Activated CD4-positive, CD25-positive, alpha-beta regulatory T cell (primary cell): ENCODE measurements around the gene KIAA0513.
A peak's percentile ranks its signal among the peaks of the same experiment; 100 is the strongest.
"Not testable (repeated sequence)": the region's sequence is repeated elsewhere in the genome, so short reads cannot be mapped to it uniquely, and the experiment has no call there.

Source experiments
- DNase-seq, 4 experiments: peaks; one replicate each; lab custom pipeline; 2025; lab: John Stamatoyannopoulos, UW

Gene KIAA0513

GRCh38 chr16:85113168-85113733 is 85.7 kb downstream of the KIAA0513 start:
- no peak for DNase-seq

GRCh38 chr16:85113913-85114312 is 86.3 kb downstream of the KIAA0513 start:
- no peak for DNase-seq

DNA sequence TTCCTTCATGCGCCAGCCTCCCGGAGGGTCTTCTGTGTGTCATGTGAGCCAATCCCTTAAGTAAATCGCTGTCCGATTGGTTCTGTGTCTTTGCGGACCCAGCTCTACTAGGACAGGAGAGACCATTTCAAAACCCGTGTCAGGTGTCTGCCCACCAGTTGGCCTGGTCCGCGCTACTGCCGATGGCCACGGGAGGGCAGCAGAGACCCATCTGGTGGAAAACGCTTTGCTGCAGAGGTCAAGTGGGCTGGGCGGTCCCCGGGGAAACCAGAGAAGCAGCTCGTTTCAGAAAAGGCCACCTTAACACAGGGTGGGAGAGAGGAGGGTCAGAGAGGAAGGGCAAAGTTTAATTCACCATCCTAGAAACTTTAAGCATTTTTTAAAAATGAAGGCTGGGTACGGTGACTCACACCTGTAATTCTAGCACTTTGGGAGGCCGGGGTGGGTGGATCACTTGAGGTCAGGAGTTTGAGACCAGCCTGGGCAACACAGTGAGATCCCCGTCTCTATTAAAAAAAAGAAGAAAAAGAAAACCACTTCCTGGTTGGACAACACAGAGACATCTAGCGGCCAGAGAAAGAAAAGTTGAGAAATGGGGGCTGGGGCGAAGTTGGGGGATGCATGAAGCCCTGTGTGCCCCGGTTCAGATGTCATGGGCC is 87.4 kb downstream of the KIAA0513 start:
- peak; percentile 39 to 85 (median 64) for DNase-seq

- no peak for DNase-seq
Observed at GRCh38 chr16:85117418-85117817, 89.8 kb downstream of the KIAA0513 start.

- no peak for DNase-seq
Observed at GRCh38 chr16:85120006-85120340, 92.4 kb downstream of the KIAA0513 start.

GRCh38 chr16:85123441-85123840 is 95.8 kb downstream of the KIAA0513 start:
- not testable (repeated sequence) for DNase-seq

DNA sequence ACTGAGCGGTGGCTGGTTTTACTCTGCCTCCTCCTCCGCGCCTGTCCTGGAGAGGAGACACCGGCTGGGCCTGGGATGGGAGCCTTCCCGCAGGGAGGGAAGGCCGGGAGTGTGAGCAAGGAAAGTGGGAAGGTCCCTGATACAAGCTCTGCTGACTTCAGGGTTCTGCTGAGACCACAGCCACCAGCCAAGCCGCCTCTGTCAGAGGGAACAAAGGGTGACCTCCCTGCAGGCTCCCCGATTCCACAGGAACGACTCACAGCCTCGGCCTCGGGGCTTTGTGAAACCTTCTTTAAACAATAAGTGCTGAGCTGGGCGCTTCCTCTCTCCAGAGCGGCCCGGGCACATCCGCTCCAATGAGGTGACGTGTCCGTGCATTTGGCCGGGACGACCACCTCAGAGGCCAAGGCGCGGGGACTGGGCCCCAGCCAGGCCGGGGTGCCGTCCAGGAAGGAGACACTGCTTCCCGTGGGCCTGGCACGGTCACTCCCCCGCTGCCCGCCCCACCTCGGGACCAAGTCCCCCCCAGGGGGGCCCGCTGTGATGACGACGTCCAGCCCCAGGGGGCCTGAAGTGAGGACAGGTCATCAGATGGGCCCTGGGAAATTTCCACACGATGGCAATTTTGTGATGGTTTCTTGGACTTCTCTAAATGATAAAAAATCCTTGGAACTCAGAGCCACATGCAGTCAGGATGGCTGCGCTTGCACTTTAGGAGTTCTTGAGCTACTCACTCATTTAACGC is 96.5 kb downstream of the KIAA0513 start:
- DNase-seq: no peak

GRCh38 chr16:85124636-85125346 is 97.2 kb downstream of the KIAA0513 start:
- DNase-seq: no peak

DNA sequence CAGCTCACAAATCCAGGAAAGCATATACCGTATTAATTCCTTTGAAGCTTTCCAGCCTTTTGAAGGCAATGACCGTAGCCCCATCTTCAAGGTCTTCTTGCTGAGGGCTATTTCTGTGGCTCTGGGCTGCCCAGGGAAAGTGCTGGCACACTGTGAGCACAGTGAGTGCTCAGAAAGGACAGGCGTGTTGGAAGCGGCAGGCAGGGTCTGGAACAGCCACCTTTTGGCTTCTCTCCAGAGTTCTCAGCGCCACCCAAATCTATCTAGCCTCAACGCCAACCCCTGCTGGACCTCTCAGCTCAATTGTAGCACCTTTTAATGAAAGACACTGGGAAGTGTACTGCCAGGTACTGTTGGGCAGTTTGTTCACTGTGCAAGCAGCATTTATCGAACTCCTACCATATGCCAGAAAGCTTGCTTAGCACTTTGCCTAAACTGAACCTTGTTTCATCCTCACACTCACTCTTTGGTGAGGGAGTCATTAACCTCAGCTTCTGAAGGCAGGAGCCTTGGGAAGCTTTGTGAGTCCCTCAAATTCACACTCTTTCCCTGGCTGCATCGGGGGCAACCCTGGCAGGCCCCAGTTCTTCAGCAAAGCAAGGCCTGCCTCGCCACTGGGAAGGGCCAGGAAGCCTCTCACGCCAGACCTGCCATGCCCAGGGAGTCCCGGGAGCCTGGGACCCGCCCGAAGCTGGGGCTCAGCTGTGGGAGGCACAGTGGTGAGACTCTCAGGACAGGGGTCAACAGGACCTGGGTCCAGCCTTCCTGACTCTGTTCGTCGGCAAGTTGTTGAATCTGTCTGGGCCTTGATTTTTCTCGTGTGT is 98.2 kb downstream of the KIAA0513 start:
- no peak for DNase-seq

GRCh38 chr16:85126394-85126704 is 98.8 kb downstream of the KIAA0513 start:
- no peak for DNase-seq

DNA sequence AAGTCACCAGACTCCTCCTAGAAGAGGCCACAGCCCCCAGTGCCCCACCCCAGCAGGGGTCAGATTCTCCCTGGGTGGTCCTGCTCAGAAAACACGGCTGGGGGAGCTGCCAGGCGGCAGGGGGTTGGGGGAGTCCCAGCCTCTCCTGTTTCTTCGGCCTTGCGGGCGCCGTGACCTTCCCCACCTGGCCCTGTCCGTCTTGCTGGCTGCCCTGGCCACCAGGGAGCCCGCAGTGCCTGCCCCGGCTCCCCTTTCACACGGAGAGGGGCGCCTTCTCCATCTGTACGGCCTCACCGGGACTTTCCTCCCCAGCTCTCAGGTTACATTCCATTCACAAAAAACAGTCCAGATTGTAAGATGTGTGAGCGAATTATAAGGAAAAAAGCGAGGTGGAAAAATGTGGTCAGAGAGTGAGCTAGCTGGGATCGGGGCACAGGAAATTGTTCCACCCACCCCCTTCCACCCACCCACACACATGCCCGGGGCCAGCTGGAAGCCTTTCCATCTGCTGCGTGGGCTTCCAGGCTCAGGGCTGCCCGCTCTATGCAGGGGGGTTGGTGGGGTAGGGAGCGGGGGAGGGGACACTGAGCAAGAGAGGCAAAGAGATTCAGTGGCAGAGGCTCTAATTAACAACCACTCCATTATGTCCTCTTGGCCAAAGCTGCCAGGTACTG is 99.2 kb downstream of the KIAA0513 start:
- DNase-seq: no peak

DNA sequence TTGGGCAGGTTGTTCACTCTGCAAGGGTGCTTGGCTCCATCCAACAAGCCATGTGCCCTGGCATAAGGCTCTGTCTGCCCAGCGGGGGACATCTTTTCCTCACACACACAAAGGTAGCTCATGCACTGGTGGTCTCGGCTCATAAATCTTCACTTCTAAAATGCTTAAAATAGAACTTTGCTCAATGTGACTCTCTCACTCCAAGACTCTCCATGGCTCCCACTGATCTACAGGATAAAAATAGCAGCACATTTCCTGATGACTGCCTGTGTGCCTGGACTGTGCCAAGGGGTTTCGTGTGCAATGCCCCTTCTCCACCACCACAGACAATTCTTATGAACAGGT is 99.8 kb downstream of the KIAA0513 start:
- DNase-seq: no peak

DNA sequence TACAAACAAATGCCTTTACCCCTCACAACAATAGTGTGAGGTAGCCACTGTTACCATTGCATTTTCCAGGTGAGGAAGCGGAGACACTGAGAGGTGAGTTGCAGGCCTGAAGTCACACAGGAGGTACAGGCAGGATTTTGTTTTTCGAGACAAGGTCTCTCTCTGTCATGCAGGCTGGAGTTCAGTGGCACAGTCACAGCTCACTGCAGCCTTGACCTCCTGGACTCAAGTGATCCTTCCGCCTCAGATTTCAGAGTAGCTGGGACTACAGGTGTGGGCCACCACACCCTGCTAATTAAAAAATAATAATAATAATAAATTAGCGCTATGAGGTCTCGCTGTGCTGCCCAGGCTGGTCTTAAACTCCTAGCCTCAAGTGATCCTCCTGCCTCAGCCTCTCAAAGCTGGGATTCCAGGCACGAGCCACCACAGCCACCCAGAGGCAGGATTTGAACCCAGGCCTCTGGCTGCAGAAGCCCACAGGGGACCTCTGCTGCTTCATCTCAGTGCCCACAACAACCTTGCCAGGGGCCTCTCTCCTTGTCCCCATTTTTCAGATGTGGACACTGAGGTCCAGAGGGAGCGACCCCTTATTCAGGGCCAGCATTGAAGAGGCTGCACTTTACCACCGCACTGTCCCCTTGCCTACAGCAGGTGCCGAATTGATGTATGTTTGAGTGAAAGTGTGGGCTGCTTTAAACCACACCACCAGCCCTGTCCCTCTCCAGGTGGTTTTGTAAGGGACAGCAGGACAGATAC is 100.7 kb downstream of the KIAA0513 start:
- no peak for DNase-seq

GRCh38 chr16:85129876-85130704 is 102.5 kb downstream of the KIAA0513 start:
- no peak for DNase-seq

- no peak for DNase-seq
Observed at GRCh38 chr16:85130705-85131028, 103.1 kb downstream of the KIAA0513 start.

- no peak for DNase-seq
Observed at GRCh38 chr16:85132456-85133289, 105.1 kb downstream of the KIAA0513 start.

DNA sequence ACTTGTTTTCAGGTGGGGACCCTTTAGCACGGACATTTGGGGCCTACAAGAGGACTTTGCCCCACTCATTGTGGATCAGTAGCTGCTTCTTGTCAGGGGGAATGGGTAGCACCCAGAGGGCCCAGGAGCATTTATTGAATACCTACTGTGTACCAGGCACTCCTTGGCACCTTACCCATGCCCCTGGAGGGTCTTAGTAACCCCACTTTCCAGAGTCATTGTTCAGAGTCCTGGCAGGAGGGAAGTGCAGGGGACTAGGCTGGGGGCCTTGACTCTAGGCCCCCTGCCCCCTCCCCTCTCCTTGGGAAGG is 105.7 kb downstream of the KIAA0513 start:
- DNase-seq: no peak

DNA sequence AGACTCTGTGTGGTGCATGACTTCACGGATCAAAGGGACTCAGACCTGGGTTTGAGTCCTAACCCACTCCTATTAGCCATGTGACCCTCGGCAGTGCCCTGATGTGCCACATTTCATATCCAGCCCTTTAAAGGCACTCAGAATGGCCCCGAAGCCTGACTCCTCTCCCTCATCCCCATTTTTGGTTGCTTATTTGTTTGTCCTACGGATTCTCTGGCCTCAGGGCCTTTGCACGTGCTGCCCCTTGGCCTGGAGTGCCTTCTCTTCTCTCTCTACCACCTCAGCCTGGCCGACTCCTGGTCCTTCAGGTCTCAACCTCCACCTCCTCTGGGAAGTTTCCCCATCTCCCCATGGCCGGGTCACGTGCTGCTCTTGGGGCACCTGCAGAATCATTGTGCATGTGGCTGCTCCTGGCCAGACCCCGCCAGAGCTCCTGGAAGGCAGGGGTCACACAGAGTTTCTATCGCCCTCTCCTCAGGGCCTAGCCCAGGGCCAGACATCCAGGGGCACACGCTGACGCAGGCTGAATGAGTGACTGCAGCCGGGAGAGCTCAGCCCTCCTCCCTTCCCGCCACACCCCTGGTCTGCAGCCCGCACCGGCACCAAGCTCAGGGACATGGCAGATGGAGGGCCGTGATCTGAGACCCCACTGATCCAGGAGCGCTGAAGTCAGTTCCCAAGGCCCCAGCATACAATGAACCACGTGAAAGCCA is 106.6 kb downstream of the KIAA0513 start:
- no peak for DNase-seq

- DNase-seq: no peak
Observed at GRCh38 chr16:85134789-85135142, 107.2 kb downstream of the KIAA0513 start.
